ENCODE measurements around the gene TTBK1. TPM values are rescaled to one million over a fixed set of nuclear protein-coding genes. Genes with fewer than 3 reads are reported as not detected.

Gene TTBK1
- total and polyA plus RNA-seq, 8 donors: 0.08 to 0.57 (median 0.16) TPM

- no peak overlapping the region for H3K4me3 ChIP-seq
- no peaks in the 10 kb centered on the region for H3K9me3 ChIP-seq
- ATAC-seq (no peak), FAIRE-seq (no peak), DNase-seq (no peak)
- no peaks in the 10 kb centered on the region for H3K4me1 ChIP-seq
- no peak for TF ChIP-seq CTCF (IDR thresholded peaks at IDR 0.05)
- WGBS, 2 donors: 92 to 93% methylated on average over 12 of the region's 12 CpGs
- no peaks in the 10 kb centered on the region for H3K27me3 ChIP-seq
- H3K36me3 ChIP-seq: no peaks in the 10 kb centered on the region
- intact Hi-C loops (cut with DNase I): no loop called here
- H3K27ac ChIP-seq: no peak overlapping the region
Observed at GRCh38 chr6:43216200-43216599, 27.1 kb upstream of the TTBK1 start.

- intact Hi-C loops (cut with DNase I): no loop called here
- ATAC-seq: no peak
- no peaks in the 10 kb centered on the region for H3K36me3 ChIP-seq
- WGBS, 2 donors: 82 to 92% methylated on average over 5 of the region's 5 CpGs
- no peaks in the 10 kb centered on the region for H3K27me3 ChIP-seq
- FAIRE-seq: no peak
- no peak overlapping the region for H3K27ac ChIP-seq
- DNase-seq: no peak
- H3K4me3 ChIP-seq: no peak overlapping the region
- no peaks in the 10 kb centered on the region for H3K4me1 ChIP-seq
- H3K9me3 ChIP-seq: no peaks in the 10 kb centered on the region
- TF ChIP-seq CTCF (IDR thresholded peaks at IDR 0.05): no peak
Observed at GRCh38 chr6:43217351-43217750, 25.9 kb upstream of the TTBK1 start.

GRCh38 chr6:43219119-43219518, 24.2 kb upstream of the TTBK1 start:
- Histone ChIP-seq H3K4me3 (no peak overlapping the region), H3K4me1 (no peaks in the 10 kb centered on the region), H3K9me3 (no peaks in the 10 kb centered on the region), H3K27ac (no peak overlapping the region), H3K36me3 (no peaks in the 10 kb centered on the region), H3K27me3 (no peaks in the 10 kb centered on the region)
- no peak for ATAC-seq
- no peak for FAIRE-seq
- 94 to 95% methylated on average over 3 of the region's 3 CpGs for WGBS, 2 donors
- TF ChIP-seq CTCF (IDR thresholded peaks at IDR 0.05): no peak
- intact Hi-C loops (cut with DNase I): no loop called here
- DNase-seq: no peak

- no peak for TF ChIP-seq CTCF (IDR thresholded peaks at IDR 0.05)
- DNase-seq (no peak), FAIRE-seq (no peak), ATAC-seq (no peak)
- no peaks in the 10 kb centered on the region for H3K27me3 ChIP-seq
- no peaks in the 10 kb centered on the region for H3K36me3 ChIP-seq
- no peak overlapping the region for H3K4me3 ChIP-seq
- WGBS, 2 donors: 80 to 81% methylated on average over 7 of the region's 7 CpGs
- no peaks in the 10 kb centered on the region for H3K9me3 ChIP-seq
- intact Hi-C loops (cut with DNase I): no loop called here
- H3K4me1 ChIP-seq: no peaks in the 10 kb centered on the region
- H3K27ac ChIP-seq: no peak overlapping the region
Observed at GRCh38 chr6:43219814-43220213, 23.5 kb upstream of the TTBK1 start.

- no peak for FAIRE-seq
- no peaks in the 10 kb centered on the region for H3K4me1 ChIP-seq
- H3K27ac ChIP-seq: no peak overlapping the region
- intact Hi-C loops (cut with DNase I): no loop called here
- no peaks in the 10 kb centered on the region for H3K27me3 ChIP-seq
- no peaks in the 10 kb centered on the region for H3K36me3 ChIP-seq
- ATAC-seq: no peak
- TF ChIP-seq CTCF (IDR thresholded peaks at IDR 0.05): no peak
- DNase-seq: no peak
- no peak overlapping the region for H3K4me3 ChIP-seq
- no peaks in the 10 kb centered on the region for H3K9me3 ChIP-seq
- WGBS, 2 donors: 87 to 92% methylated on average over 16 of the region's 16 CpGs
Observed at GRCh38 chr6:43220439-43220951, 22.8 kb upstream of the TTBK1 start.

Measured in pancreas (tissue), 10 donors.